ENCODE data around the gene PRR5. TPM values are rescaled to one million over a fixed set of nuclear protein-coding genes. Genes with fewer than 3 reads are reported as not detected.

Gene PRR5
- total RNA-seq, 4 donors from 2014 or later, result 22.2 to 51.5 (median 31.6) TPM

GRCh38 chr22:44780876-44781449 lies 79.0 kb downstream of the PRR5 start:
- DNase-seq (ENCODE audit: low spot score), result no peak
- TF ChIP-seq, protein P1, sequence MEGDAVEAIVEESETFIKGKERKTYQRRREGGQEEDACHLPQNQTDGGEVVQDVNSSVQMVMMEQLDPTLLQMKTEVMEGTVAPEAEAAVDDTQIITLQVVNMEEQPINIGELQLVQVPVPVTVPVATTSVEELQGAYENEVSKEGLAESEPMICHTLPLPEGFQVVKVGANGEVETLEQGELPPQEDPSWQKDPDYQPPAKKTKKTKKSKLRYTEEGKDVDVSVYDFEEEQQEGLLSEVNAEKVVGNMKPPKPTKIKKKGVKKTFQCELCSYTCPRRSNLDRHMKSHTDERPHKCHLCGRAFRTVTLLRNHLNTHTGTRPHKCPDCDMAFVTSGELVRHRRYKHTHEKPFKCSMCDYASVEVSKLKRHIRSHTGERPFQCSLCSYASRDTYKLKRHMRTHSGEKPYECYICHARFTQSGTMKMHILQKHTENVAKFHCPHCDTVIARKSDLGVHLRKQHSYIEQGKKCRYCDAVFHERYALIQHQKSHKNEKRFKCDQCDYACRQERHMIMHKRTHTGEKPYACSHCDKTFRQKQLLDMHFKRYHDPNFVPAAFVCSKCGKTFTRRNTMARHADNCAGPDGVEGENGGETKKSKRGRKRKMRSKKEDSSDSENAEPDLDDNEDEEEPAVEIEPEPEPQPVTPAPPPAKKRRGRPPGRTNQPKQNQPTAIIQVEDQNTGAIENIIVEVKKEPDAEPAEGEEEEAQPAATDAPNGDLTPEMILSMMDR (IDR thresholded peaks at IDR 0.05), result no peak
- ATAC-seq (ENCODE audit: low FRiP score), result no peak

- DNase-seq (ENCODE audit: low spot score) (no peak), ATAC-seq (ENCODE audit: low FRiP score) (peak; percentile 77)
- TF ChIP-seq, protein P1 (IDR thresholded peaks at IDR 0.05), result no peak
Measured at GRCh38 chr22:44782363-44782963, 80.5 kb downstream of the PRR5 start.

DNA sequence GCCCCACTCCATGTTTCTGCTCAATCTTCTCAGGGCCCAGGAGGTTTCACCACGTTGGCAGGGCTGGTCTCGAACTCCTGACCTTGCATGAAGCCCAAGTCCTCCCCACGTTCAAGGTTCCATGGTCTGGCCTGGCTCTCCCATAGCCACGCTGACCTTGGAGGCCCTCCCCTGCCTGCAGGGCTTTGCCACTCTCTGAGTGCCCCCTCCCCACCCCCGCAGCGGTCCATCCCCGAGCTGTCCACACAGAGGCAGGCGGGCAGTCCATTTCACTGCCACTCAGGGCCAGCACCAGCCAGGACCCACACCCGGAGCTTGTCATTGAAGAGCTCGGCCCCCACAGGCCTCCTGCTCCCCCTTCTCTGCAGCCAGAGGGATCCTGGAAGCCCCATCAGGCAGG lies 81.1 kb downstream of the PRR5 start:
- no peak for DNase-seq (ENCODE audit: low spot score)
- peak; percentile 31 for ATAC-seq (ENCODE audit: low FRiP score)
- TF ChIP-seq, protein P1 (IDR thresholded peaks at IDR 0.05), result no peak

DNA sequence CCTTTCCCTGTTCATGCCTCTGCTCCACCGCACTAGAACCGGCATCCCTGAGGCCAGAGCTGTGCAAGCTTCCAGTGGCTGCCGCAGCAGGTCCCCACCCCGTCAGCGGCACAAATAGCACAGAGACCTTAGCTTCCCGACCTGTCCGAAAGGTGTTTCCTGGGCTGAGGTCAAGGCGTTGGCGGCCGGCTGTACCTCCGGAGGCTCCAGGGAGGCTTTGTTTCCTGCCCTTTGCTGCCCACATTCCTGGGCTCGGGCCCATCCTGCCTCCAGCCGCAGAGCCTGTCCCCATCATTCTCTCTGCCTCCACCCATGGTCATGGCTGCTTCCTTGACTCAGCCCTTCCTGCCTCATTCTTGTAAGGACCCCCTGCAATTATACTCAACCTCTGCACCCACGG lies 81.6 kb downstream of the PRR5 start:
- no peak for ATAC-seq (ENCODE audit: low FRiP score)
- TF ChIP-seq, protein P1 (IDR thresholded peaks at IDR 0.05), result no peak
- no peak for DNase-seq (ENCODE audit: low spot score)

- TF ChIP-seq, protein P1 (IDR thresholded peaks at IDR 0.05), result no peak
- ATAC-seq (ENCODE audit: low FRiP score) (no peak), DNase-seq (ENCODE audit: low spot score) (no peak)
Measured at GRCh38 chr22:44786136-44786535, 84.1 kb downstream of the PRR5 start.

- no peak for DNase-seq (ENCODE audit: low spot score)
Measured at GRCh38 chr22:44786610-44787009, 84.6 kb downstream of the PRR5 start.

More at GRCh38 chr22:44786610-44787009, 84.6 kb downstream of the PRR5 start:
- TF ChIP-seq, protein P1 (IDR thresholded peaks at IDR 0.05), result no peak
- no peak for ATAC-seq (ENCODE audit: low FRiP score)

Other genes with a start within 250 kb of the PRR5 start
- 10 to 100 TPM; 17.7 to 38.2 (median 25.7) TPM for gene RTL6, start 204.0 kb upstream of the PRR5 start, total RNA-seq
- gene ARHGAP8, start 50.4 kb downstream of the PRR5 start, total RNA-seq, result 1 to 10 TPM in 2 of 4 donors, under 1 TPM in 1, not detected in 1; 0.46 to 2.2 (median 1.9) TPM